Liver (tissue), 9 donors: ENCODE data around the gene ITPKC. TPM values are rescaled to one million over a fixed set of nuclear protein-coding genes. Genes with fewer than 3 reads are reported as not detected.

Experiments used
- DNase-seq: peaks from one replicate; pipeline ENCODE4 v3.0.0-alpha.2; 2017; ENCODE audit warnings: low spot score
- H3K27ac ChIP-seq, 2 donors: one replicate each; pipeline ENCODE4 v1.7.0; 2013; ENCODE audit warnings: inconsistent platforms in 2 of 2, low read length in 2 of 2, control low read depth in 1 of 2, low read depth in 1 of 2, mild to moderate bottlenecking in 1 of 2
- H3K27me3 ChIP-seq, 4 donors: one replicate each; pipeline versions ENCODE4 v1.6.1 to v1.7.0; 2013; ENCODE audit warnings: low read length in 3 of 4, inconsistent platforms in 1 of 4, mild to moderate bottlenecking in 1 of 4, moderate library complexity in 1 of 4; ENCODE audit not compliant: control insufficient read depth in 4 of 4, insufficient read depth in 4 of 4
- H3K36me3 ChIP-seq, 4 donors: one replicate each; pipeline versions ENCODE4 v1.6.1 to v1.7.0; 2013; ENCODE audit warnings: low read length in 3 of 4, mild to moderate bottlenecking in 3 of 4, low read depth in 1 of 4, moderate library complexity in 1 of 4; ENCODE audit not compliant: control insufficient read depth in 4 of 4, insufficient read depth in 3 of 4
- H3K4me1 ChIP-seq, 4 donors: one replicate each; pipeline versions ENCODE4 v1.6.1 to v1.7.0; 2013; ENCODE audit warnings: low read length in 3 of 4, mild to moderate bottlenecking in 3 of 4, moderate library complexity in 1 of 4; ENCODE audit not compliant: control insufficient read depth in 4 of 4, insufficient read depth in 4 of 4
- H3K4me3 ChIP-seq, 3 donors: one replicate each; pipeline versions ENCODE4 v1.6.1 to v1.7.0; 2013; ENCODE audit warnings: low read length in 3 of 3, control low read depth in 1 of 3, low read depth in 1 of 3, mild to moderate bottlenecking in 1 of 3
- H3K9ac ChIP-seq, 2 donors: one replicate each; pipeline ENCODE4 v1.7.0; 2013; ENCODE audit warnings: low read length in 2 of 2, mild to moderate bottlenecking in 2 of 2, moderate library complexity in 2 of 2, control low read depth in 1 of 2, low read depth in 1 of 2
- H3K9me3 ChIP-seq, 4 donors: one replicate each; pipeline versions ENCODE4 v1.6.1 to v1.7.0; 2013; ENCODE audit warnings: low read length in 3 of 4; ENCODE audit not compliant: control insufficient read depth in 4 of 4
- ATF3 ChIP-seq: IDR thresholded peaks from 2 replicates; pipeline ENCODE4 v1.6.1; 2016; ENCODE audit warnings: antibody characterized with exemption
- CTCF ChIP-seq: fragments of 150-350 bp; IDR thresholded peaks from 2 replicates; pipeline ENCODE4 v1.5.1; 2017; ENCODE audit warnings: improper control_type of control experiment, low read depth, low read length; ENCODE audit not compliant: missing input control
- EGR1 ChIP-seq, 2 donors: IDR thresholded peaks; 2 replicates each; pipeline ENCODE4 v1.6.1; 2016 to 2018; ENCODE audit warnings: antibody characterized with exemption in 2 of 2, low read depth in 2 of 2
- FOXA1 ChIP-seq: IDR thresholded peaks from 2 replicates; pipeline ENCODE4 v1.6.1; 2016; ENCODE audit warnings: antibody characterized with exemption
- FOXA2 ChIP-seq: IDR thresholded peaks from 2 replicates; pipeline ENCODE4 v1.6.1; 2016; ENCODE audit warnings: antibody characterized with exemption
- GABPA ChIP-seq, 2 donors: IDR thresholded peaks in 1 of 2; conservative IDR thresholded peaks in 1 of 2; 2 replicates each; pipeline ENCODE4 v1.6.1; 2016; ENCODE audit warnings: antibody characterized with exemption in 2 of 2, mild to moderate bottlenecking in 1 of 2, moderate library complexity in 1 of 2
- HNF4A ChIP-seq, 2 donors: conservative IDR thresholded peaks; 2 replicates each; pipeline ENCODE4 v1.6.1; 2016; ENCODE audit warnings: antibody characterized with exemption in 2 of 2, mild to moderate bottlenecking in 2 of 2
- HNF4G ChIP-seq: IDR thresholded peaks from 2 replicates; pipeline ENCODE4 v1.6.1; 2016; ENCODE audit warnings: antibody characterized with exemption
- JUND ChIP-seq, 2 donors: IDR thresholded peaks; 2 replicates each; pipeline ENCODE4 v1.6.1; 2016; ENCODE audit warnings: antibody characterized with exemption in 2 of 2
- MAX ChIP-seq: IDR thresholded peaks from 2 replicates; pipeline ENCODE4 v1.6.1; 2016; ENCODE audit warnings: antibody characterized with exemption
- NR2F2 ChIP-seq: IDR thresholded peaks from 2 replicates; pipeline ENCODE4 v1.6.1; 2016; ENCODE audit warnings: antibody characterized with exemption
- RAD21 ChIP-seq, 2 donors: IDR thresholded peaks; 2 replicates each; pipeline ENCODE4 v1.6.1; 2016; ENCODE audit warnings: antibody characterized with exemption in 2 of 2, mild to moderate bottlenecking in 2 of 2
- REST ChIP-seq: IDR thresholded peaks from 2 replicates; pipeline ENCODE4 v1.6.1; 2016; ENCODE audit warnings: antibody characterized with exemption, mild to moderate bottlenecking
- RXRA ChIP-seq, 2 donors: IDR thresholded peaks; 2 replicates each; pipeline ENCODE4 v1.6.1; 2017 to 2018; ENCODE audit warnings: antibody characterized with exemption in 2 of 2, mild to moderate bottlenecking in 1 of 2
- SP1 ChIP-seq: IDR thresholded peaks from 2 replicates; pipeline ENCODE4 v1.6.1; 2018; ENCODE audit warnings: antibody characterized with exemption, mild to moderate bottlenecking
- TAF1 ChIP-seq: conservative IDR thresholded peaks from 2 replicates; pipeline ENCODE4 v1.6.1; 2016; ENCODE audit warnings: antibody characterized with exemption, mild to moderate bottlenecking
- YY1 ChIP-seq: IDR thresholded peaks from 2 replicates; pipeline ENCODE4 v1.6.1; 2016; ENCODE audit warnings: antibody characterized with exemption, mild to moderate bottlenecking
- ZBTB33 ChIP-seq: IDR thresholded peaks from 2 replicates; pipeline ENCODE4 v1.6.1; 2016; ENCODE audit warnings: antibody characterized with exemption
- whole genome bisulfite sequencing: extraction: QIAGEN DNeasy Blood & Tissue Kit; methylation state at CpG from one replicate; pipeline ENCODE4 v1.1.7; 2013; 5-methylcytosine and 5-hydroxymethylcytosine counted together
- polyA plus RNA-seq, 2 donors: library from polyadenylated mRNA; stranded (reverse) in 1 of 2; unstranded in 1 of 2; fragments of 200-250 nt in 1 of 2; fragments of >200 nt in 1 of 2; fragmentation: Nextera tagmentation in 1 of 2; extraction: Ambion mirVana in 1 of 2; gene quantifications; one replicate each; pipeline versions ENCODE4 v1.2.1 to v1.2.3, GENCODE V29; 2013 to 2015
- total RNA-seq, 2 donors: library from RNA; depleted of rRNA; stranded (reverse); fragments of >200 nt; gene quantifications; one replicate each; pipeline ENCODE4 v1.2.3, GENCODE V29; 2014
- donor health status: healthy.
- donor health status: healthy.
- donor health status: healthy.
- donor health status: healthy.
- donor health status: healthy.

The ITPKC gene
- total and polyA plus RNA-seq, 4 donors: 4.2 to 12.5 (median 7.7) TPM

- TF ChIP-seq ATF3: no peak
These were observed 28.6 kb upstream of the ITPKC start (continued) for GRCh38 chr19:40688309-40688708.

GRCh38 chr19:40688987-40689338 is 27.9 kb upstream of the ITPKC start:
- TF ChIP-seq FOXA1: no peak
- TF ChIP-seq GABPA (IDR thresholded peaks at IDR 0.05 in 1 of 2, conservative IDR thresholded peaks at IDR 0.05 in 1 of 2): no peak
- TF ChIP-seq RXRA (IDR thresholded peaks at IDR 0.05): no peak
- no peak for TF ChIP-seq ZBTB33
- no peak for TF ChIP-seq TAF1
- no peak for TF ChIP-seq FOXA2
- TF ChIP-seq HNF4G: no peak
- TF ChIP-seq YY1: no peak
- TF ChIP-seq MAX: no peak
- no peak for TF ChIP-seq SP1
- TF ChIP-seq RAD21 (IDR thresholded peaks at IDR 0.05): no peak
- TF ChIP-seq ATF3: no peak
- no peak for TF ChIP-seq JUND (IDR thresholded peaks at IDR 0.05)
- TF ChIP-seq CTCF: no peak
- no peak for TF ChIP-seq EGR1 (IDR thresholded peaks at IDR 0.05; ENCODE audit: low read depth in 2 of 2)
- no peak for TF ChIP-seq NR2F2
- TF ChIP-seq HNF4A (conservative IDR thresholded peaks at IDR 0.05): no peak
- TF ChIP-seq REST: no peak
- 82% methylated on average over 4 of the region's 4 CpGs for WGBS
- Histone ChIP-seq H3K36me3 (peaks cover 0 to 19% (median 1%) of the 10 kb centered on the region in 4 donors), H3K4me3 (no peak overlapping the region), H3K4me1 (peaks cover 0 to 10% (median 5%) of the 10 kb centered on the region in 4 donors), H3K27ac (no peak overlapping the region), H3K9ac (no peak overlapping the region), H3K27me3 (no peaks in the 10 kb centered on the region), H3K9me3 (no peaks in the 10 kb centered on the region)
- no peak for DNase-seq
